Motor neuron (in vitro differentiated cells): ENCODE data around the gene KDELR1. TPM values are rescaled to one million over a fixed set of nuclear protein-coding genes. Genes with fewer than 3 reads are reported as not detected.
A peak's percentile ranks its signal among the peaks of the same experiment; 100 is the strongest.

Experiments
- ATAC-seq, 8 experiments: fragments of 200-7000 bp; cut with Tn5 transposase; replicated peaks in 6 of 8; 2 replicates each; pipeline ENCODE4 v1.8.0; 2021; ENCODE audit warnings: mild to moderate bottlenecking in 8 of 8, moderate library complexity in 8 of 8
- H3K27ac ChIP-seq, 2 donors: fragments of 250-450 bp; sonication (Bioruptor Pico); 2 replicates each; pipeline ENCODE4 v1.9.0; 2021; ENCODE audit warnings: antibody characterized with exemption in 2 of 2, mild to moderate bottlenecking in 2 of 2, moderate library complexity in 1 of 2
- H3K4me1 ChIP-seq, 2 donors: fragments of 250-450 bp; sonication (Bioruptor Pico); replicated peaks in 1 of 2; 2 replicates each; pipeline ENCODE4 v1.6.1; 2021; ENCODE audit warnings: antibody characterized with exemption in 2 of 2, mild to moderate bottlenecking in 2 of 2, moderate library complexity in 1 of 2
- H3K4me3 ChIP-seq, 5 donors: fragments of 250-450 bp; sonication (Bioruptor Pico); 2 replicates each; pipeline ENCODE4 v1.9.0; 2021; ENCODE audit warnings: antibody characterized with exemption in 5 of 5, mild to moderate bottlenecking in 5 of 5, moderate library complexity in 4 of 5
- WGBS, 10 experiments: fragments of 450-650 bp; shearing (Covaris generic); methylation state at CpG; one replicate each; pipeline ENCODE4 v1.0.0; 2022; 5-methylcytosine and 5-hydroxymethylcytosine counted together
- in situ Hi-C, 9 experiments: fragments of 400-800 bp; cut with MboI; loops; one replicate each; pipeline ENCODE4 v1.15.0; 2021; ENCODE audit warnings: low sequenced_read_pairs in 9 of 9, low pct_unique_long_range_greater_than_20kb in 2 of 9; ENCODE audit not compliant: unreplicated experiment in 9 of 9
- total RNA-seq, 8 experiments: library from RNA; unstranded; fragments of 300-600 nt; gene quantifications; 2 replicates each; pipeline versions ENCODE4 v1.2.3 to v1.2.4, GENCODE V29; 2022

Gene KDELR1
- total RNA-seq, 8 experiments from 2014 or later: 79.6 to 120 (median 96.8) TPM

DNA sequence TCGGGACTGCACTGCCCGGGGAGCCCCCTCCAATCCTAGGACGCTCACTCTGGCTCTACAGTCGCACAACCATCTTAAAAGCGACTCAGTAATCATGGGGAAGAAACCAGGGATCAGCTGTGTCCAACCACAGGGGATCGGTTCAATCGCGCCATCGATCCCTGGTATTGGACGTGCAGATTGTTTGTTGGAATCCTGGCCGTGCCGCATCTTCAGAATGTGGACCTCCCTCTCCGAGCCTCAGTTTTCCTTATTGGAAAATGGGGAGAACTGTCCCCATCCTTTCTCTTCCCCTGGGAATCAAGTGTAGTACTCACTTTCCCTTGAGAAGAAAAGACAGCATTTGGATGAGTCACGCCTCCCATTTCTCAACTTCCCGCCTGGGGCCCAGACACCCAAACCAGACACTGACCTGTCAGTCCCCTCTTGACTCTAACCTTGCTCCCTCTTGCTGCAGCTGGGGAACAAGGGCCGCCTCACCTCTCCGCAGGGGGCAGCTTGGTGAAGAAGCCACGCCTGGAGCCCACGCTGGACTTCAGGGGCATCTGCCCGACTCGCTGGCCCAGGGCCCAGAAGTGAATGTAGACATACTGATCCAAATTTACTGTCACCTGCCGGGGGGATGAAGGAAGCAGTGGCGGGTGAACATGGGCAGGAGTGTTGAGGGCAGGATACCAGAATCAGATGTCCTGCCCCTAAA is 48.4 kb downstream of the KDELR1 start:
- WGBS, 10 experiments: 80 to 100% (median 91%) methylated on average over 1 to 12 of the region's 23 CpGs; no CpG with 5 or more reads in 4 of the 10 experiments
- in situ Hi-C loops: no loop called here
- ATAC-seq: no peak

DNA sequence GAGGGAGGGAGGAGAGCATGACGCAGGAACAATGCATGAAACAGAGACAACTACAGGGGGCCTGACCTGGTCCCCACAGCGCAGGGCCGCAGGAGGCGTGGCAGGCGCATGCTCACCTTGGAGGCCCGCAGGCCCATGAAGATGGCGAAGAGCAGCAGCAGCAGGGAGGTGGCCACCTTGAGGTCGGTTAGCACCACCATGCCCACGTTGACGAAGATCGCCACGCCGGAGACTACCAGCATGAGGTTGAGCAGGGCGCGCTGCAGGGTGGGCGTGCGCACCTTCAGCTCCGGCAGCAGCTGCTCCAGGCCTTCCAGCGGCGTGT is 49.0 kb downstream of the KDELR1 start:
- in situ Hi-C loops: no loop called here

More for the DNA sequence above, 48.4 kb downstream of the KDELR1 start:
- Histone ChIP-seq H3K4me3 (no peak overlapping the region), H3K27ac (no peak overlapping the region), H3K4me1 (peaks cover 0 to under 1% of the 10 kb centered on the region in 2 donors)

DNA sequence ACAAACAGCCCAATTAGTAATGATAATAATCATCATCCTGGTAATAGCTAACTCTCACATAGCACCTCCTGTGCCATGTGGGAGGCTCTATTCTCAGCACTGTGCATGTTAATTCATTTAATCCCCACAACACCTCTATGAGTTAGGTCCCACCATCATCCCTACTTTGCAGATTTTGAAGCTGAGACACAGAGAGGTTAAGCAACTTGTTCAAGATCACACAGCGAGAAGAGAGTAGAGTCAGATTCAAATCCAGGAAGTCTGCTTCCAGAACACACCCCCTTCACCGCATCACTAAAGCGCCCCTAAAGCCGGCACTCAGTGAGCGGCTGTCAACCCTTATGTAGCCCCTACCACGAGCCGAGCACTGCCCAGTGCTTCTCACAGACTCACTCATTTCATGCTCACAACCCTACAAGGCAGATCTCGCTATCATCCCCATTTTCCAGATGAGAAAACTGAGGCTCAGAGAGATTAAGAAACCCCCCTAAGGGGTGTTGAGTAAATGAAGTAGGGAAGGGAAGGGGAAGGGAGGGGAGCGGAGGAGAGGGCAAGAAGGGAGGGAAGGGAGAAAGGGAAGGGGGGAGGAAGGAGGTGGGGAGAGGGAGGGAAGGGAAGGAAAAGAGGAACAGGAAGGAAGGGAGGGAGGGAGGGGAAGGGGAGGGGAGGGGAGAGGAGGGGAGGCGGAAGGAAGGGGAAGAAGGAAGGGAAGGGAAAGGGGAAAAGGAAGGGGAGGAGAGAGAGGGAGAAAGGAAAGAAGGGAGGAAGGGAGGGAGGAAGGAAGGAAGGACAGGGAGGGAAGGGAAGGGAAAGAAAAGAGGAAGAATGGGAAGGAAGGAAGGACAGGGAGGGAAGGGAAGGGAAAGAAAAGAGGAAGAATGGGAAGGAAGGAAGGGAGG is 49.6 kb downstream of the KDELR1 start:
- 83 to 96% (median 90%) methylated on average over 1 to 4 of the region's 10 CpGs; no CpG with 5 or more reads in 6 of the 10 experiments for WGBS, 10 experiments
- H3K4me3 ChIP-seq: no peak overlapping the region
- H3K4me1 ChIP-seq: no peaks in the 10 kb centered on the region
- in situ Hi-C loops: no loop called here
- no peak for ATAC-seq
- H3K27ac ChIP-seq: no peak overlapping the region

More for the DNA sequence above, 49.0 kb downstream of the KDELR1 start:
- H3K4me1 ChIP-seq: no peaks in the 10 kb centered on the region
- WGBS, 10 experiments: no CpG with 5 or more reads among the region's 20 CpGs
- no peak overlapping the region for H3K27ac ChIP-seq
- no peak for ATAC-seq
- H3K4me3 ChIP-seq: no peak overlapping the region

DNA sequence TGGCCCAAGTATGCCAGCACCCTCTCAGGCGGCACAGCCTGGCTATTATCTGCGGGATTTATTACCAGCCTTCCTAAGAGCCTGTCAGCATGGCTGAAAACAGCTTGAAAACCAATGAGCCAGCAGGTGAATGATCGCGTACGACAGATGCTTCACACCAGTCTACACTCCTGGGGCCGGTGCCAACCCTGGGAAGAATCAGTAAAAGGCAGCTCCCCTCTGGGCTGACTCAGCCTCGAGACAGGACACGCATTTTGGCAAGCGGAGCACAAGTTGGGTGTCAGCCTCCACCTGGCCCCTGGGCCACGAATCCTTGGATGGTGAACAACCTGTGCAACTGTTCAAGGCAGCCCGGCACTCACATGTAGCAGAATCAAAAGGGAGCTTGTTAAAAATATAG is 50.4 kb downstream of the KDELR1 start:
- Histone ChIP-seq H3K4me1 (no peaks in the 10 kb centered on the region), H3K27ac (no peak overlapping the region), H3K4me3 (no peak overlapping the region)
- in situ Hi-C loops: no loop called here
- 77 to 100% (median 85%) methylated on average over 1 to 3 of the region's 11 CpGs; no CpG with 5 or more reads in 6 of the 10 experiments for WGBS, 10 experiments
- peak in 3 of 8 experiments; percentile 4 to 58 (median 33) for ATAC-seq

DNA sequence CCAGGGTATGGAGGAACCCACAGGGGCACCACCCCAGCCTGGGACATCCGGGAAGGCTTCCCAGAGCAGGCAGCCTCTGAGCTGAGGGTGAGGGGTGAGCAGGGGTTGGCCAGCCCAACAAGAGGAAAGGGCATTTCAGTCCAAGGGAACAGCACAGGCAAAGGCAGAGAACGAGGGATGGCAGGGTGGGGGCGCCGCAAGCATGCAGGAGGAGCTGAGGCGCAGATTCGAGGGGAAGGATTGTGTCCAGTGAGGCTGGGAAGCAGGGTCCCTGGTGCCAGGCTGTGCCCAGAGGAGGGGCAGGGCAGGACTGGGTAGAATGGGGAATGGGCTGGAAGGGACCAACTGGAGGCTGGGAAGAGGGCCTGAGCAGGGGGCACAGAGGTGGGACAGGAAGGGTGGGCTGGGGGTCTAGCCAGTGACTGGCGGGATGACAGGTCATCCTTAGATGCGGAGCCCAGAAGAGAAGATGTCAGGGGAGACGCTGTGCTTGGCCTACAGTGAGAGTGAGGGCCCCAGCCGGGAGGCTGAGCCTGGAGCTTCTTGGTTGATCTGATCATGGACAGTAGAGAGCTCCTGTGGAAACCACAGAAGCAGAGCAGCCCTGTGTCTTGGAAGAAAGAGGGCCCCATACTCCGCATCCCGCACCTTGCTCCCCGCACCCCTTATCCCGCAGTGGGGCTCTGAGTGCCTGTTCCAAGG is 52.4 kb downstream of the KDELR1 start:
- WGBS, 10 experiments: 85 to 100% (median 88%) methylated on average over 1 to 6 of the region's 14 CpGs; no CpG with 5 or more reads in 6 of the 10 experiments
- Histone ChIP-seq H3K4me3 (no peak overlapping the region), H3K4me1 (peaks cover 0 to 1% of the 10 kb centered on the region in 2 donors), H3K27ac (peak overlapping the region in 1 of 2 donors; percentile 23)
- in situ Hi-C loops: no loop called here
- ATAC-seq: no peak

DNA sequence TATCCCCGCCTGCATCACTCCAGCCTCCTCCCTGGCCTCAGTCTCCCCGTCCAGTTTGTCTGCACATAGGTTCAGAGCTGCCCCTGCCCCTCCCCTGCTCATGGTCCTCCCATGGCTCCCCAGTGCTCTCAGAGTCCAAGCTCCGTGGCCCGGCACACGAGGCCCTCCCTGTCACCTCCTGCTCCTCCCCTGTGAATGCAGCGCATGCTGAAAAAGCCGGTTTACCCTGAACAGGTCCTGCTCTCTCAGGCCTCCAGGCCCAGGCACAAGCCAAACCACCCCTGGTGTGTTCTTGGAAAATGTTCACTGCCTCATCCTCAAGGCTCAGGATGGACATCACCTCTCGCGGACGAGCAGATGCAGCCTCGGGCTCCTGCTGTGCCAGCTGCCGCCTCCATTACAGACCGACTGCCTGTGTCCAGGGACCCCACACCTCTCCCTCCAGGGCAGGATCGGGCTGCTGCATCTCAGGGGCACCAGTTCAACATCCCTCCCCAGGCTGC is 53.0 kb downstream of the KDELR1 start:
- ATAC-seq: no peak
- WGBS, 10 experiments: 30 to 80% (median 69%) methylated on average over 1 to 5 of the region's 14 CpGs; no CpG with 5 or more reads in 5 of the 10 experiments
- Histone ChIP-seq H3K4me3 (no peak overlapping the region), H3K27ac (no peak overlapping the region), H3K4me1 (peaks cover 0 to 8% of the 10 kb centered on the region in 2 donors)
- in situ Hi-C loops: no loop called here

DNA sequence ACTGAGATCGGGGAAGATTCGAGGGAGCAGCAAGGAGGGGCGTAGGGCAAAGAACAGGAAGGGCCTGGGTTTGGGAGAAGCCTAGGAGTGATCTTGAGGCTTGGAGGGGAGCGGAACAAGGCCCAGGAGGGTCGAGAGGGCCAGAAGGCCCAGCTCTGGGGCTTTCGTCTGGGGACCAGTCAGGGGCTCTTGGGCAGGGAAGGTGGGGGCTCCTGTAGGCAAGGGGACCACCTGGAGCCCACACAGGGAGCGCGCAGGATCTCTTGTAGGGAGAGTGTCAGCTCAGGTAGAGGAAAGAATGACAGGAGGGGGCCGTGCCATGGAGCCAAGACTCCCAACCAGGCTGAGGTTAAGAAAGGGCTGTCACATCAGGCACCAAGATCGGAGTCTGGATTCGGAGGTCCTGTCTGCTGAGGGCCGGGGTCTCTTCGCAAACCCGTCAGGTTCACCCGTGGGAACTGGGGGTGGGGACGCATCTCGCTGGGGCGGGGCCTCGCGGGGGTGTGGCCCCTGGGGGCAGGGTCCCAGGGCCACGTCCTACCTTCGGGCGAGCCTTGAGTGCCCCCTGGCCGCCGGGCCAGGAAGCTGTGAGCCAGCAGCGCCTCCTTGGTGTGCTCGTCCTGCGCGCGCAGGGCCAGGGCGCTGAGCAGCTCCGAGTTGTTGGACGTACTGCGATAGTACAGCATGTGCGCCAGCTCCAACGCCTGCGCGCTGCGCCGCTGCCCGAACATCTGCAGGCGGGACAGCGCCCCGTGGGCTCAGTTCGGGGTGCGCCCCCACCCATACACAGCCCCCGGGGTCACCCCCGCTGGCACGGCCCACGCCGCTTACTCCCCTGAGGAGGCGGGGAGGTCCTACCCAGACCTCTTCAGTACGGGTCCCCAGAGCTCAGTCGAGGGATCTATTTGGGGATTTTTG is 57.6 kb downstream of the KDELR1 start:
- in situ Hi-C loops: no loop called here
- 0 to 53% (median 8%) methylated on average over 1 to 11 of the region's 54 CpGs; no CpG with 5 or more reads in 2 of the 10 experiments for WGBS, 10 experiments
- peak; percentile 16 to 76 (median 36) for ATAC-seq
- Histone ChIP-seq H3K27ac (peak overlapping the region in 1 of 2 donors; percentile 50), H3K4me3 (peak overlapping the region in 2 of 5 donors; percentile 15 to 18), H3K4me1 (peaks cover 7 to 27% of the 10 kb centered on the region in 2 donors)

DNA sequence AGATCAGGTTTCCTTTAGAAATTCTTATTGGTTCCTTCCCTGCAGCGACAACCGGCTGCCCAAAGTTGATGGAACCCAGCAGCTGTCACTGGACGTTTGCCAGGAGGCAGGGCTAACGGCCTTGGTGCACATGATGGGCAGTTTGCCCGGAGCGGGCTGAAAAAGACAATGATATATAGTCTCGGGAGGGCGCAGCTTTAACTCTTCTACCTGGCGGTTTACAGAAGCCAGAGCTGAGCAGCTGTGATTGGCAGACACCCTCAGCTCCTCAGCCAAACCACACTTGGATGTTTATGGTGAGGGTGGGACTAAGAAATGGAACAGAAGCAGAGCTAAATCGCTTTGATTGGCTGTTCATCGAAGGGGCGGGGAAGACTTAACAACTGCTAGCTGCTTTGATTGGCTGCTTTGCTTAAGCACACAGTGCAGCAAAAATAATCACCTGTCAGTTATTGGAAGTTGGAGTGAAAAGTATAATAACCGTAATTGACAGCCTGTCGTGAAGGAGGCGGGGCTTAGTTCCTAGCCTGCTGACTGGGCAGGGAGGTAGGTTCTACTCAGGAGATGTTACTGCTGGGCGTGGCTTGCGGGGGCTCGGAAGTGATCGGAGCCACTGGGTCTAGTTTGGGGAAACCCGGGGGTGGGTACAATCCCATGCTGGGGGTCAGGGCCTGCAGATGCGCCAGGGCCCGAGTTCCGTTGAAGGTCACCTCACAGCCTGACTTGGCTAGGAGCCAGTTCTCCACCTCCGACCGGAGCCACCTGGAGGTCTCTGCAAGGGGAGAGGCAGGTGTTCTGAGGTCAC is 58.5 kb downstream of the KDELR1 start:
- ATAC-seq: peak; percentile 61 to 85 (median 74)
- in situ Hi-C loops: no loop called here
- peak overlapping the region; percentile 2 to 18 (median 11) for H3K4me3 ChIP-seq
- peak overlapping the region in 1 of 2 donors; percentile 58 for H3K27ac ChIP-seq
- peaks cover 7 to 27% of the 10 kb centered on the region in 2 donors for H3K4me1 ChIP-seq
- 0 to 19% (median 8%) methylated on average over 3 to 13 of the region's 25 CpGs; no CpG with 5 or more reads in 1 of the 10 experiments for WGBS, 10 experiments

Other genes starting within 250 kb of the KDELR1 start
- 10 to 100 TPM; 12.8 to 54.4 (median 24.0) TPM for gene LIG1, start 221.2 kb downstream of the KDELR1 start, total RNA-seq
- 1 to 10 TPM; 1.1 to 3.9 (median 2.4) TPM for gene ZSWIM9, start 220.9 kb downstream of the KDELR1 start, total RNA-seq
- gene CARD8, start 135.6 kb downstream of the KDELR1 start, total RNA-seq: 10 to 100 TPM; 12.3 to 35.1 (median 16.8) TPM
- 1 to 10 TPM in 6 of 8 experiments, under 1 TPM in 2; 0.15 to 6.4 (median 4.0) TPM for gene ZNF114, start 121.5 kb downstream of the KDELR1 start, total RNA-seq
- gene EMP3, start 66.0 kb downstream of the KDELR1 start, total RNA-seq: 100 to 1,000 TPM in 2 of 8 experiments, 10 to 100 TPM in 4, 1 to 10 TPM in 2; 5.3 to 382 (median 35.3) TPM
- 10 to 100 TPM in 1 of 8 experiments, 1 to 10 TPM in 7; 4.0 to 12.7 (median 7.9) TPM for gene TMEM143, start 27.6 kb downstream of the KDELR1 start, total RNA-seq
- gene SYNGR4, start 27.2 kb downstream of the KDELR1 start, total RNA-seq: 1 to 10 TPM in 1 of 8 experiments, not detected in 7; 1.4 TPM
- gene GRIN2D, start 2.1 kb upstream of the KDELR1 start, total RNA-seq: 1 to 10 TPM in 4 of 8 experiments, under 1 TPM in 4; 0.31 to 3.2 (median 1.2) TPM
- 10 to 100 TPM; 10.6 to 46.5 (median 21.8) TPM for gene GRWD1, start 54.4 kb upstream of the KDELR1 start, total RNA-seq
- 1 to 10 TPM in 3 of 8 experiments, under 1 TPM in 5; 0.49 to 1.3 (median 0.86) TPM for gene KCNJ14, start 64.0 kb upstream of the KDELR1 start, total RNA-seq
- gene CYTH2, start 77.8 kb upstream of the KDELR1 start, total RNA-seq: 10 to 100 TPM; 17.3 to 84.5 (median 39.3) TPM
- 10 to 100 TPM in 3 of 8 experiments, 1 to 10 TPM in 2, under 1 TPM in 3; 0.25 to 17.5 (median 6.1) TPM for gene LMTK3, start 120.3 kb upstream of the KDELR1 start, total RNA-seq
- 1 to 10 TPM in 1 of 8 experiments, under 1 TPM in 7; 0.16 to 1.9 (median 0.54) TPM for gene SULT2B1, start 160.6 kb upstream of the KDELR1 start, total RNA-seq
- under 1 TPM in 4 of 8 experiments, not detected in 4; 0.22 to 0.66 (median 0.50) TPM for gene SPACA4, start 215.2 kb upstream of the KDELR1 start, total RNA-seq
- 1 to 10 TPM in 4 of 8 experiments, under 1 TPM in 4; 0.54 to 2.5 (median 1.1) TPM for gene FAM83E, start 223.5 kb upstream of the KDELR1 start, total RNA-seq
- gene RPL18, start 227.6 kb upstream of the KDELR1 start, total RNA-seq: 1,000 to 10,000 TPM; 1,630 to 4,209 (median 2,425) TPM
- gene SPHK2, start 228.0 kb upstream of the KDELR1 start, total RNA-seq: 10 to 100 TPM in 7 of 8 experiments, 1 to 10 TPM in 1; 8.9 to 29.5 (median 16.1) TPM
- 10 to 100 TPM in 4 of 8 experiments, 1 to 10 TPM in 4; 3.3 to 19.6 (median 10.4) TPM for gene DBP, start 245.8 kb upstream of the KDELR1 start, total RNA-seq